K562 (cell line): ENCODE data around the gene EIF4E1B. TPM values are rescaled to one million over a fixed set of nuclear protein-coding genes. Genes with fewer than 3 reads are reported as not detected.

Experiments
- ATAC-seq: fragments of 200-7000 bp; cut with Tn5 transposase; 3 replicates; pipeline ENCODE4 v1.9.1; 2020; ENCODE audit warnings: moderate library complexity
- BruUV-seq: library from RNA; stranded (reverse); fragments of 400-500 nt; replicated peaks from 2 replicates; lab custom pipeline; 2021; lab: Mats Ljungman, UMichigan
- CTCF ChIA-PET: fragments of 300-600 bp; formaldehyde crosslinking; extraction: SDS; loops from one replicate; lab custom pipeline; 2021; ENCODE audit warnings: low intra/inter-chr PET ratio; lab: Yijun Ruan, JAX
- POLR2A ChIA-PET: fragments of 300-600, 350-650 bp; sonication (Branson Sonifier 250); formaldehyde crosslinking; extraction: SDS; loops from one replicate; lab custom pipeline; 2021; ENCODE audit warnings: antibody characterized with exemption, inconsistent platforms; lab: Yijun Ruan, JAX
- DNase-seq, 4 experiments: peaks; one replicate each; pipeline versions ENCODE4 v3.0.0 to v3.0.0-alpha.2; 2011 to 2018; ENCODE audit warnings: low spot score in 3 of 4, mixed read lengths in 3 of 4; ENCODE audit errors: extremely low read depth in 1 of 4
- FAIRE-seq: peaks from 2 replicates; lab custom pipeline; 2011; peaks lifted over from hg19 to GRCh38; lab: Jason Lieb, UNC
- H2AFZ ChIP-seq: 2 replicates; pipeline ENCODE4 v1.6.0; 2011; ENCODE audit warnings: low read depth, low read length, control low read depth, inconsistent platforms
- H3K27ac ChIP-seq: fragments of 200-600 bp; 3 replicates; pipeline ENCODE4 v1.8.0; 2011; ENCODE audit warnings: low read depth, mild to moderate bottlenecking, control low read depth, inconsistent platforms, low read length, moderate library complexity, mixed read lengths; ENCODE audit errors: extremely low read depth
- H3K27me3 ChIP-seq, 2 experiments: fragments of 300-600 bp in 1 of 2; 2 replicates in 1 of 2; 3 replicates in 1 of 2; pipeline versions ENCODE4 v1.6.0 to v1.8.0; 2011; ENCODE audit warnings: inconsistent platforms in 2 of 2, low read length in 2 of 2, mild to moderate bottlenecking in 1 of 2, mixed read lengths in 1 of 2, moderate library complexity in 1 of 2; ENCODE audit not compliant: control insufficient read depth in 2 of 2, insufficient read depth in 2 of 2
- H3K36me3 ChIP-seq: fragments of 300-600 bp; 3 replicates; pipeline ENCODE4 v1.8.0; 2011; ENCODE audit warnings: mild to moderate bottlenecking, low read length, inconsistent platforms; ENCODE audit not compliant: control insufficient read depth, insufficient read depth
- H3K4me1 ChIP-seq, 2 experiments: fragments of 200-600 bp in 1 of 2; replicated peaks in 1 of 2; 2 replicates in 1 of 2; 3 replicates in 1 of 2; pipeline versions ENCODE4 v1.5.1 to v1.8.0; 2011; ENCODE audit warnings: inconsistent platforms in 2 of 2, low read length in 2 of 2, mild to moderate bottlenecking in 1 of 2, mixed read lengths in 1 of 2, moderate library complexity in 1 of 2; ENCODE audit not compliant: control insufficient read depth in 2 of 2, insufficient read depth in 2 of 2
- H3K4me2 ChIP-seq: 2 replicates; pipeline ENCODE4 v1.6.1; 2011; ENCODE audit warnings: low read length, control low read depth, inconsistent platforms, mixed read lengths; ENCODE audit not compliant: insufficient read depth
- H3K4me3 ChIP-seq: fragments of 200-600 bp; sonication (generic), shearing (Covaris generic); 2 replicates; pipeline ENCODE4 v1.5.1; 2016; ENCODE audit warnings: control low read depth, inconsistent platforms
- H3K79me2 ChIP-seq: fragments of 200-600 bp; 3 replicates; pipeline ENCODE4 v1.8.0; 2011; ENCODE audit warnings: low read length, inconsistent platforms; ENCODE audit not compliant: control insufficient read depth, insufficient read depth
- H3K9ac ChIP-seq, 2 experiments: 2 replicates each; pipeline versions ENCODE4 v1.6.0 to v1.6.1; 2011; ENCODE audit warnings: low read depth in 2 of 2, low read length in 2 of 2, control low read depth in 1 of 2, inconsistent platforms in 1 of 2, mild to moderate bottlenecking in 1 of 2, mixed read lengths in 1 of 2; ENCODE audit not compliant: insufficient read depth in 1 of 2
- H3K9me1 ChIP-seq: one replicate; pipeline ENCODE4 v1.6.0; 2011; ENCODE audit warnings: inconsistent platforms, mild to moderate bottlenecking, low read length, moderate library complexity; ENCODE audit not compliant: control insufficient read depth, insufficient read depth
- H3K9me3 ChIP-seq: replicated peaks from 2 replicates; pipeline ENCODE4 v1.5.1; 2011; ENCODE audit warnings: low read depth, low read length, inconsistent platforms; ENCODE audit not compliant: control insufficient read depth, insufficient read depth
- H4K20me1 ChIP-seq: replicated peaks from 2 replicates; pipeline ENCODE4 v1.6.1; 2011; ENCODE audit warnings: low read length, inconsistent platforms, mixed read lengths; ENCODE audit not compliant: control insufficient read depth, insufficient read depth
- BCOR ChIP-seq: fragments of 450-650 bp; IDR thresholded peaks from 2 replicates; pipeline ENCODE4 v1.6.1; 2016
- CC2D1A ChIP-seq: fragments of 450-650 bp; IDR thresholded peaks from 2 replicates; pipeline ENCODE4 v1.6.1; 2017; ENCODE audit warnings: mild to moderate bottlenecking
- ESRRA ChIP-seq: fragments of 450-650 bp; IDR thresholded peaks from 2 replicates; pipeline ENCODE4 v1.6.1; 2014; ENCODE audit warnings: low read depth, mild to moderate bottlenecking, moderate library complexity, borderline replicate concordance
- KDM5B ChIP-seq: fragments of 200-600 bp; sonication (generic); IDR thresholded peaks from 2 replicates; pipeline ENCODE4 v1.6.1; 2012; ENCODE audit warnings: low read depth, mild to moderate bottlenecking, moderate library complexity, low read length, control low read depth, inconsistent platforms; ENCODE audit not compliant: insufficient replicate concordance
- PHF21A ChIP-seq: fragments of 450-650 bp; IDR thresholded peaks from 2 replicates; pipeline ENCODE4 v1.6.1; 2017; ENCODE audit warnings: low read depth, borderline replicate concordance
- PTRF ChIP-seq: fragments of 450-650 bp; IDR thresholded peaks from 2 replicates; pipeline ENCODE4 v1.6.1; 2016; ENCODE audit warnings: mild to moderate bottlenecking, missing genetic modification characterization, missing compliant biosample characterization
- RFX5 ChIP-seq: IDR thresholded peaks from 2 replicates; pipeline ENCODE4 v1.6.1; 2011; ENCODE audit warnings: low read depth, mild to moderate bottlenecking, improper control_type of control experiment, low read length
- SMARCA4 ChIP-seq: fragments of 450-650 bp; IDR thresholded peaks from 2 replicates; pipeline ENCODE4 v1.6.1; 2016
- SREBF1 ChIP-seq: fragments of 150-350 bp; IDR thresholded peaks from 2 replicates; pipeline ENCODE4 v1.6.1; 2014; ENCODE audit warnings: antibody characterized with exemption, low read depth, low read length, borderline replicate concordance
- ZNF445 ChIP-seq: fragments of 250-450 bp; sonication (Bioruptor Pico); IDR thresholded peaks from 2 replicates; pipeline ENCODE4 v1.4.0; 2020; ENCODE audit warnings: low read depth, mild to moderate bottlenecking, moderate library complexity
- WGBS: fragments of 100-300 bp; shearing (Covaris generic); methylation state at CpG from one replicate; pipeline ENCODE4 v1.1.6; 2016; ENCODE audit warnings: low coverage, mixed read lengths; ENCODE audit not compliant: insufficient coverage; ENCODE audit errors: missing lambda C conversion rate; 5-methylcytosine and 5-hydroxymethylcytosine counted together
- in situ Hi-C: fragments of 300-500 bp; cut with MboI; formaldehyde crosslinking; loops from 4 replicates; pipeline ENCODE4 v1.15.0; 2018; ENCODE audit warnings: inconsistent platforms, mixed read lengths
- intact Hi-C: fragments of 100-400 bp; cut with micrococcal nuclease; formaldehyde crosslinking; loops from 2 replicates; pipeline ENCODE4 v1.14.2; 2022
- polyA plus RNA-seq, 8 experiments: library from polyadenylated mRNA; depleted of rRNA in 4 of 8; stranded (reverse) in 5 of 8; unstranded in 3 of 8; fragments of >200 nt; fragmentation: Nextera tagmentation in 2 of 8; fragmentation: Illumina TruSeq in 1 of 8; extraction: Ambion mirVana in 2 of 8; extraction: Trizol in 1 of 8; gene quantifications; 2 replicates each; pipeline versions ENCODE4 v1.2.1 to v1.2.3, GENCODE V29; 2011 to 2014; ENCODE audit warnings: inconsistent platforms in 1 of 8, missing spikeins in 1 of 8
- total RNA-seq, 7 experiments: library from RNA; depleted of rRNA in 6 of 7; stranded (reverse); fragments of >200 nt in 6 of 7; fragmentation: Illumina TruSeq in 2 of 7; extraction: Trizol in 2 of 7; gene quantifications; 2 replicates each; pipeline versions ENCODE4 v1.2.1 to v1.2.3, GENCODE V29; 2011 to 2021; ENCODE audit warnings: low replicate concordance in 1 of 7
- TF ChIP-seq, protein P1 (sequence below): IDR thresholded peaks from 3 replicates; pipeline ENCODE4 v1.6.1; 2011; ENCODE audit warnings: borderline replicate concordance, mild to moderate bottlenecking, moderate library complexity; ENCODE audit not compliant: insufficient read length; ENCODE audit errors: extremely low read depth
- TF ChIP-seq, protein P2 (sequence below): sonication (generic); formaldehyde crosslinking; IDR thresholded peaks from 2 replicates; pipeline ENCODE4 v1.8.1; 2022; ENCODE audit warnings: missing genetic modification reagents
- TF ChIP-seq, protein P3 (sequence below), 2 experiments: fragments of 450-650 bp in 1 of 2; sonication (generic) in 1 of 2; formaldehyde crosslinking in 1 of 2; IDR thresholded peaks in 1 of 2; conservative IDR thresholded peaks in 1 of 2; 2 replicates each; pipeline versions ENCODE4 v1.6.1 to v1.8.1; 2016 to 2023; ENCODE audit warnings: mild to moderate bottlenecking in 2 of 2, moderate library complexity in 2 of 2, inconsistent platforms in 1 of 2, missing genetic modification reagents in 1 of 2
- TF ChIP-seq, protein P4 (sequence below): fragments of 450-650 bp; formaldehyde crosslinking; IDR thresholded peaks from 2 replicates; pipeline ENCODE4 v1.4.0; 2020; ENCODE audit warnings: mild to moderate bottlenecking, mixed read lengths

Gene EIF4E1B
- total and polyA plus RNA-seq, 9 of the 15 experiments (the other 6 are each of a cell fraction or from before 2014, with no cell fraction given): not detected

DNA sequence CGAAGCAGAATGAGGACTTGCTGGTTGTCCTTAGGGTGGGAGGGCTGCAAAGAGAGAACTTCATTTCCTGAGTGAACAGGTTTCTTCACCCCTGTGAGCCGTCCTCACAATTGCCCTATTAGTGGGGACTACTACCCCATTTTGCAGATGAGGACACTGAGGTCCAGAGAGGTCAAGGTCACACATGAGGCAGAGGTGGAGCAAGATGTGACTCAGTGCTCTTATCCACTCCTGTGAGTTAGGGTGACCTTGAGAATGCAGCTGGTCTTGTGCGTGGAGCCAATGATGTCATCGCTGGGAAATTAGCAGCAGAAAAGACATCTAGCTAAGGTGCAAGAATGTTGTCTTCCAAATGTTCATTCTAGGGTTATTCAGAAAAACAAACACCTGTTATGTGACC, 47.4 kb upstream of the EIF4E1B start:
- Histone ChIP-seq H3K4me1 (peaks cover 0 to 16% of the 10 kb centered on the region in 2 experiments; a peak in 3 of 5 replicates), H3K27ac (no peak overlapping the region), H4K20me1 (no peaks in the 10 kb centered on the region), H3K36me3 (no peaks in the 10 kb centered on the region), H3K4me3 (no peak overlapping the region), H3K9ac (no peak overlapping the region), H3K9me3 (peaks cover 11% of the 10 kb centered on the region), H3K79me2 (no peaks in the 10 kb centered on the region), H3K27me3 (peaks cover 9 to 43% of the 10 kb centered on the region in 2 experiments; a peak in 4 of 5 replicates), H2AFZ (no peak overlapping the region), H3K4me2 (no peak overlapping the region), H3K9me1 (no peaks in the 10 kb centered on the region)
- no peak for FAIRE-seq
- CTCF ChIA-PET: no interaction called here
- in situ Hi-C loops (loop anchor here (25.0 kb wide), 1 partner anchor 846 kb away; no protein-coding TSS in a partner anchor), intact Hi-C loops (no loop called here)
- 7% methylated on average over 4 of the region's 4 CpGs for WGBS
- ATAC-seq: no peak
- DNase-seq: no peak
- no TSS peak for BruUV-seq
- POLR2A ChIA-PET: no interaction called here
- TF ChIP-seq CC2D1A (no peak), ZNF445 (no peak), BCOR (peak; percentile 61; the same call in 1 of the 2 replicates), KDM5B (no peak), RFX5 (no peak), PTRF (tag) (no peak), SREBF1 (no peak), ESRRA (peak; percentile 93), PHF21A (no peak), SMARCA4 (no peak)
- TF ChIP-seq, protein P1, sequence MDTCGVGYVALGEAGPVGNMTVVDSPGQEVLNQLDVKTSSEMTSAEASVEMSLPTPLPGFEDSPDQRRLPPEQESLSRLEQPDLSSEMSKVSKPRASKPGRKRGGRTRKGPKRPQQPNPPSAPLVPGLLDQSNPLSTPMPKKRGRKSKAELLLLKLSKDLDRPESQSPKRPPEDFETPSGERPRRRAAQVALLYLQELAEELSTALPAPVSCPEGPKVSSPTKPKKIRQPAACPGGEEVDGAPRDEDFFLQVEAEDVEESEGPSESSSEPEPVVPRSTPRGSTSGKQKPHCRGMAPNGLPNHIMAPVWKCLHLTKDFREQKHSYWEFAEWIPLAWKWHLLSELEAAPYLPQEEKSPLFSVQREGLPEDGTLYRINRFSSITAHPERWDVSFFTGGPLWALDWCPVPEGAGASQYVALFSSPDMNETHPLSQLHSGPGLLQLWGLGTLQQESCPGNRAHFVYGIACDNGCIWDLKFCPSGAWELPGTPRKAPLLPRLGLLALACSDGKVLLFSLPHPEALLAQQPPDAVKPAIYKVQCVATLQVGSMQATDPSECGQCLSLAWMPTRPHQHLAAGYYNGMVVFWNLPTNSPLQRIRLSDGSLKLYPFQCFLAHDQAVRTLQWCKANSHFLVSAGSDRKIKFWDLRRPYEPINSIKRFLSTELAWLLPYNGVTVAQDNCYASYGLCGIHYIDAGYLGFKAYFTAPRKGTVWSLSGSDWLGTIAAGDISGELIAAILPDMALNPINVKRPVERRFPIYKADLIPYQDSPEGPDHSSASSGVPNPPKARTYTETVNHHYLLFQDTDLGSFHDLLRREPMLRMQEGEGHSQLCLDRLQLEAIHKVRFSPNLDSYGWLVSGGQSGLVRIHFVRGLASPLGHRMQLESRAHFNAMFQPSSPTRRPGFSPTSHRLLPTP: no peak
- TF ChIP-seq, protein P2, sequence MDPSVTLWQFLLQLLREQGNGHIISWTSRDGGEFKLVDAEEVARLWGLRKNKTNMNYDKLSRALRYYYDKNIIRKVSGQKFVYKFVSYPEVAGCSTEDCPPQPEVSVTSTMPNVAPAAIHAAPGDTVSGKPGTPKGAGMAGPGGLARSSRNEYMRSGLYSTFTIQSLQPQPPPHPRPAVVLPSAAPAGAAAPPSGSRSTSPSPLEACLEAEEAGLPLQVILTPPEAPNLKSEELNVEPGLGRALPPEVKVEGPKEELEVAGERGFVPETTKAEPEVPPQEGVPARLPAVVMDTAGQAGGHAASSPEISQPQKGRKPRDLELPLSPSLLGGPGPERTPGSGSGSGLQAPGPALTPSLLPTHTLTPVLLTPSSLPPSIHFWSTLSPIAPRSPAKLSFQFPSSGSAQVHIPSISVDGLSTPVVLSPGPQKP (CRISPR knock-in tag): no peak
- TF ChIP-seq, protein P3, sequence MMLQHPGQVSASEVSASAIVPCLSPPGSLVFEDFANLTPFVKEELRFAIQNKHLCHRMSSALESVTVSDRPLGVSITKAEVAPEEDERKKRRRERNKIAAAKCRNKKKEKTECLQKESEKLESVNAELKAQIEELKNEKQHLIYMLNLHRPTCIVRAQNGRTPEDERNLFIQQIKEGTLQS (IDR thresholded peaks at IDR 0.05): peak; percentile 37; the same call in 1 of the 2 replicates
- TF ChIP-seq, protein P3 (CRISPR knock-in tag; conservative IDR thresholded peaks at IDR 0.05): no peak
- TF ChIP-seq, protein P4, sequence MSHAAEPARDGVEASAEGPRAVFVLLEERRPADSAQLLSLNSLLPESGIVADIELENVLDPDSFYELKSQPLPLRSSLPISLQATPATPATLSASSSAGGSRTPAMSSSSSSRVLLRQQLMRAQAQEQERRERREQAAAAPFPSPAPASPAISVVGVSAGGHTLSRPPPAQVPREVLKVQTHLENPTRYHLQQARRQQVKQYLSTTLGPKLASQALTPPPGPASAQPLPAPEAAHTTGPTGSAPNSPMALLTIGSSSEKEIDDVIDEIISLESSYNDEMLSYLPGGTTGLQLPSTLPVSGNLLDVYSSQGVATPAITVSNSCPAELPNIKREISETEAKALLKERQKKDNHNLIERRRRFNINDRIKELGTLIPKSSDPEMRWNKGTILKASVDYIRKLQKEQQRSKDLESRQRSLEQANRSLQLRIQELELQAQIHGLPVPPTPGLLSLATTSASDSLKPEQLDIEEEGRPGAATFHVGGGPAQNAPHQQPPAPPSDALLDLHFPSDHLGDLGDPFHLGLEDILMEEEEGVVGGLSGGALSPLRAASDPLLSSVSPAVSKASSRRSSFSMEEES (CRISPR knock-in tag): no peak
